ENCODE measurements around the gene DCDC2. TPM values are rescaled to one million over a fixed set of nuclear protein-coding genes. Genes with fewer than 3 reads are reported as not detected.

Gene DCDC2
- total RNA-seq, 4 donors from 2014 or later, result 0.09 TPM; not detected in 3

DNA sequence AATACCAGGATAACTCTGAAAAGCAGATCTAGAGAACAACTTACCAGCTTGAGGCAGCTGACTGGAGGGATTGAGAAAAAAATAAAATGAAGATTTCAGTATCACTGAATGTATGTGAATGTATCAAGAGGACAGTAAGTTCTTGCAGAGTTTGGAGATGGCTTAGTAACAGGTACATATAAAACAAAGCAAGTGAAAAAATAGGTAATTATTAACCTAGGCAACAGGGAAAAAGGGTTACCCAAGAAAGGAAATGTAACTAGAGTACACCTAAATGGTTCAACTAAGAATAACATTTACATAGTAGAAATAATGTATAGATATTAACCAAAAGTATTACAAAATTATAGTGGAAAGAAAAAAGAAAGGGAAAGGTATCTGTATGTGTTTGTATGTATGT is 164.5 kb downstream of the DCDC2 start:
- DNase-seq (ENCODE audit: low spot score), result no peak
- TF ChIP-seq, protein P1, sequence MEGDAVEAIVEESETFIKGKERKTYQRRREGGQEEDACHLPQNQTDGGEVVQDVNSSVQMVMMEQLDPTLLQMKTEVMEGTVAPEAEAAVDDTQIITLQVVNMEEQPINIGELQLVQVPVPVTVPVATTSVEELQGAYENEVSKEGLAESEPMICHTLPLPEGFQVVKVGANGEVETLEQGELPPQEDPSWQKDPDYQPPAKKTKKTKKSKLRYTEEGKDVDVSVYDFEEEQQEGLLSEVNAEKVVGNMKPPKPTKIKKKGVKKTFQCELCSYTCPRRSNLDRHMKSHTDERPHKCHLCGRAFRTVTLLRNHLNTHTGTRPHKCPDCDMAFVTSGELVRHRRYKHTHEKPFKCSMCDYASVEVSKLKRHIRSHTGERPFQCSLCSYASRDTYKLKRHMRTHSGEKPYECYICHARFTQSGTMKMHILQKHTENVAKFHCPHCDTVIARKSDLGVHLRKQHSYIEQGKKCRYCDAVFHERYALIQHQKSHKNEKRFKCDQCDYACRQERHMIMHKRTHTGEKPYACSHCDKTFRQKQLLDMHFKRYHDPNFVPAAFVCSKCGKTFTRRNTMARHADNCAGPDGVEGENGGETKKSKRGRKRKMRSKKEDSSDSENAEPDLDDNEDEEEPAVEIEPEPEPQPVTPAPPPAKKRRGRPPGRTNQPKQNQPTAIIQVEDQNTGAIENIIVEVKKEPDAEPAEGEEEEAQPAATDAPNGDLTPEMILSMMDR (IDR thresholded peaks at IDR 0.05), result no peak
- no peak for ATAC-seq (ENCODE audit: low FRiP score)

DNA sequence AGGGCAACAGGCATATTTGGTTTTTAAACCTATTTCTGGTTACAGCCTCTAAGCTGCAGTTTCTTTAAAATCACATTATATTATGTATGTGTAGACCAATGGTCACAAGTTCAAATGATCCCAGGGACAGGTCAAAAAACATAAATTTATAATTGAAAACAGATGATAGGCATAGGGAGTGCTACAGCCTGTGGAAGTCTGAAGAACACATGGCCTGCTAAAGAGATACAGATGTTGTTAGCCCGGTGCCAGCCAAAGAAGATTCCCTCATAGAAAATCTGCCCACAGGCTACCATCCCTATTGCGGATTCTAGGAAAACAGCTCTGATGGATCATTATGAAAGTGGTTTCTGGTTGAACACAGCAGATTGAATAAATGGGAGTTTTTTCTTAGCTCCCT is 166.5 kb downstream of the DCDC2 start:
- TF ChIP-seq, protein P1 (IDR thresholded peaks at IDR 0.05), result no peak

DNA sequence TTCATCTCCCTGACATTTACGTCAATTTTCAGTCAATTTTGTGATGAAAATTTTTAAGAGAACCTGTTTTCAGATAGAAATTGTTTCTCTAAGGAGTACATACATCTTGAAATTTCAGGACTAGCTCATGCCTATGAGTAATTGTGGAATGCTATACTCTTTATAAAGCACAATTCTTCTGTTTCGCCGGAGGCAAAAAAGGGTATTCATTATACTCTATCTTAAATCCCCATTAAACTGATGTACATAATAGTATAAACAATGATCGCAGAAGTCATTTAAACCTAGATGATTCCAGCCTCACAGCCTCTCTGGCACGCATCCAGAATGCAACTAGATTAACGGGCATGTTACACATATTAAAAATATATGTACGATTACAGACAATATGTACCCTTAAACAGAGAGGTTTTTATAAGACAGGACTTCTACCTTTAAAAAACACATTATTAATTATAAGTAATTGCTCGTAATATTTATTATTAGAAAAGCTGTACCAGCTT is 169.2 kb downstream of the DCDC2 start:
- TF ChIP-seq, protein P1 (IDR thresholded peaks at IDR 0.05), result no peak
- ATAC-seq (ENCODE audit: low FRiP score) (no peak), DNase-seq (ENCODE audit: low spot score) (no peak)

More for the DNA sequence above, 166.5 kb downstream of the DCDC2 start:
- ATAC-seq (ENCODE audit: low FRiP score) (no peak), DNase-seq (ENCODE audit: low spot score) (no peak)

DNA sequence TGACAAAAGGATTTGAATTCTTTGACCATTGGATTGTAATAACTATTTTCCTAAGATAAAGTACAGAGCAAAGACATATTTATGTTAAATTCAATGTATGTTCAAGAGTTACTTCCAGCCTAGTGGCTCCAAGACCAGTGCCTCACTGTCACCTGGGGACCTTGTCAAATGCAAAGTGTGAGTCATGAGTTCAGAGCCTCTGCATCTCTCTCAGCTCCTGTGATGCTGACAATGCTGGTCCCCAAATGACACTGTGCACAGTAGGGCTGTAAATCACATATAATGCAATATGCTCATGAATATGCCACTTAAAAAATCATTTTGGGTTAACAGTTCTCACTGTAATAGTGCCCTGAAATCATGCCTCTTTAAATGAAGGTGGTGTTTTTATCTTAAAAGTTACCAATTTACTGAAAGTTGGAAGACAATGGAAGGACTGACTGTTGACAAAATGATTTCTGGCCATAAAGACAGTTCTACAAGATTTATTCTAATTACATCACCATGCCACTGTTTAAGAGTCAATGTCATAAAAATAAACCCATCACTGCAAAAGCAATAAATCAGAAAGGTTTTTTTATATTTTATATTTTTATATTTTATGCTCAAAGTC is 169.8 kb downstream of the DCDC2 start:
- ATAC-seq (ENCODE audit: low FRiP score) (no peak), DNase-seq (ENCODE audit: low spot score) (no peak)
- TF ChIP-seq, protein P1 (IDR thresholded peaks at IDR 0.05), result no peak

DNA sequence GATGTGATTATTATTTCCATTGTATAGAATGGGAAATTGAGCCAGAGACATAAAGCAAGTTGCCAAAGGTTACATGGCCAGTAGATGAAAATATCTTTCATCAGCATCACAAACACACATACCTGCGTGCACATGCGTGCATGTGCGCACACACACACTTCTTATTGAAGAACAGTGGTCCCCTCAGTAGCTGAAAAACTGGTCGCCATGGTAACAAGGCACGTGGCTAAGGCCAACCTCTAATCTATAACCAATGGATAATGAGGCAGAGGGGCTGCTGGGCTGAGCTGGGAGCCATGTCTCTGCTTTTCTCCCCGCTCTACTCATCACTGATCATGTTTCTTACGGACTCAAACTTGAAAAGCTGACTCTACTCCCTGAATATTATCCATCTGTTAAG is 171.5 kb downstream of the DCDC2 start:
- TF ChIP-seq, protein P1 (IDR thresholded peaks at IDR 0.05), result no peak
- ATAC-seq (ENCODE audit: low FRiP score) (no peak), DNase-seq (ENCODE audit: low spot score) (no peak)

DNA sequence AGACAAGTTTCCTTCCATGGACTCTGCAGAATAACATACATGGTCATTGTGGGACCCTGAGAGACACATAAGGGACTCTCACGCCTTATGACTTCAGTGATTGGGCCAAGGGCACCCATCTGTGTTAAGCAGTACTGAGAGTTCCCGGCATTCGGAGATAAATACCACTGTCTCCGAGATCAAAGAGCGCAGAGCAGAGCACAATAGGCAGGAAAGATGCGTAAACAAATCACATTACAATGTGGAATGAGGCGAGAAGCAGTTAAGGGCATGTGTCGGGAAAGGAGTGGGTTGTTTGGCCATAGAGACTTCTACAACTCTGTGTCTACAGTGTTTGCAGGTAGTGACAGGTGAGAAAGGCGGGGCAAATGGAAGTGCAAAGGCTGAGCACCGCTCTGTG is 174.3 kb downstream of the DCDC2 start:
- no peak for ATAC-seq (ENCODE audit: low FRiP score)
- TF ChIP-seq, protein P1 (IDR thresholded peaks at IDR 0.05), result no peak
- DNase-seq (ENCODE audit: low spot score), result no peak

DNA sequence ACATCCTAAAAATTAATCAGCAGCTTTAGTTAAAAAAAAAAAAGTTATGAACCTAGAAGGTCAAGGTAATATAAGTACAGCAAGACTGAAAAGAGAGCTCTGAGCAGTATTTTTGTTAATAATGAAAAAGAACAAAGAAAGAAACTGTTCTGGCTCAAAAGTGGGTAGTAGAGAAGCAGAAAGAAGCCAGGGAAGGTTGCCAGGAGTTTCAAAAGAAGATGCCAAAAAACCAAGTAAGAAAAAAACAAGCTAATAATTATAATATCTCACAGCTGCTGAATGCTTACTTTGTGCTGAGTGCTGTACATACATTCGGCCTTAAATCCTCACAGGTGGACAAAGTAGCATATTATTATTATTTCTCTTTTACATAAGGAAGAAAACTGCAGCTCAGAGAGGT is 200.0 kb downstream of the DCDC2 start:
- DNase-seq (ENCODE audit: low spot score), result no peak
- no peak for ATAC-seq (ENCODE audit: low FRiP score)
- TF ChIP-seq, protein P1 (IDR thresholded peaks at IDR 0.05), result no peak
